NCI-H1930 (cell line): Measurements from ENCODE around the gene GYG1.

Experiments used
- DNase-seq, 2 experiments: peaks; one replicate each; lab custom pipeline; 2025; lab: John Stamatoyannopoulos, UW

Gene GYG1

DNA sequence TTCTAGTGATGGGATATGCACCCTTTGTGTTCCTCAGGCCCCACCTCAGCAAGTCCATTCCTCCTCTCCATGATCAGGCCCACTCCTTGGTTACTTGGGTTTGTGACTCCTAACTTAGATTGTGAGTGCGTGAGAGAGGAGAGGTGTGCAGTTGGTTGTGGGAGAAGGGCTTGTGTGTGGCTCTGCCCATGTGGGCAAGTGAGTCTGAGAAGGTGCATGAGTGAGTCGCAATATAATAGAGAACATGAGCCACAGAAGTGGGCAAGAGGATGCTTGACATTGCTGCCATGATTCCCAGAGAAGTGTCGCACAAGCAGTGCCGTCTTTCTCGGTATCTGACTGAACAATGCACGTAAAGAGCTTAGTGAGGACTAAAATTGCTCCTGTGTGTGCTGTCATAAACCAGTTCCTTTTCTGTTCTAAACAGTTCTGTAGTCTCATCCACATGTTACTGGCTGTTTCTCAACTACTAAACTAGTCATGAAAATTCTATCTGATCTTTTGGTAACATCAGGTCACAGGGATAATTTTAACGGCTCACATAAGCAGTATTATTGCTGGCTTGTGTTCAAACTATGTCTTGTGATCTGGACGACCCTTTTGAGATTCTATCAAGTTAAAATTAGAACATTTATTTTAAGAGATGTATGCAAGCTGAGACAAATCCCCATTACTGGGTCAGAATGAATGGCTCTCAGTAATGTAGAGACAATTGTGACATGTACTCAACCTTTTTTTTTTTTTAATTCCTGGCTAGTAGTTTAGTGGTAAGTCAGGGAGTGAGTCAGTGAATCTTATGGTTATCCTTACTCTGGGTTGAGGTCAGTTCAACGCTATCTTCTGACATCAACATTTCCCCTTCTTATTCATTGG lies 25.6 kb downstream of the GYG1 start:
- DNase-seq = no peak

- DNase-seq = no peak
These were observed 26.9 kb downstream of the GYG1 start for GRCh38 chr3:149018247-149018646.

- no peak for DNase-seq
These were observed 28.2 kb downstream of the GYG1 start for GRCh38 chr3:149019580-149019979.

DNA sequence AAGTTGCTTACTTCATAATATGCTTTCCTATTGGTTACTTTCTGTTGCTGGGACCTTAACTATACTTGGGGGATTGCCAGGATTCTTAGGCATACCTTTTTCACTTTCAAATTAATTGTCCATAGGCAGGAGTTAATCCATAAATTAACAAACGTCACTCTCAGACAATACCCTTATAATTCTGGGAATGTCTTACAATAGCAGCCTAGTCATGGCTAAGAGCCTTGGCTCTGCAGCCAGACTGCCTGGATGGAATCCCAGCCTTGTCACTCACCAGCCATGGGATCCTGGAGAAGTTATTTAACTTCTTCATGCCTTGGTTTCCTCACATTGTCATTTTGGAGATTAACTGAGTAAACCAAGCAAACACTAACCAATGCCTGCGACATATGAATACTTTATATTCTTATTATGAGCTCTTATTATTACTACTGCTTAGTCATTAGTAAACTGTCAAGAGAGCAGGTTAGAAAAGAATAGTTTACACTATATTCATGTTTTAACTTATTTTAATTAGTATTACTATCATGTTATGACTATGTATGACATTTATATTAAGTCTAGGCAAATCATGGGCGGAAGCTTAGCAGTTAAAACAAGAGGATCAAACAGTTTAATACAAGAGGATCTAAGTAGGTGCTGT lies 29.0 kb downstream of the GYG1 start:
- no peak for DNase-seq

DNA sequence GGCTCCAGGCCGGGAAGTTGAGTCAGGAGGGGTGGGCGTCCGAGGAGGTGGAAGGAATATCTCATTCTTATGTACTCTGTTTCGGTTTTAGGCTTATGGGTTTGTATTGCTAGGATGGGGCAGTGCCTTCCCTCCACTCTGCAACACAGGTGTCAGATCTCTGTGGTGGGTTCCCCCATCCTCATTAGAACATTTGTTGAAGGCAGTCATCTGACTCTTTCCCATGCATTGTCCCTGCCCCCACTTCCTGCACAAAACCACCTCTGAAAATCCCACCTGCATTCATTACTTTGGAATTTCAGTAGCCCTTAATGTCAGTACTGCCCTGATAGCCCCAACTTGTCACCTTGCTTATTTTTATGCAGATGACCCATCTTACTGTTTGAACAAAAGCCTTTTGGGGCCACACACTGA lies 29.5 kb downstream of the GYG1 start:
- no peak for DNase-seq

DNA sequence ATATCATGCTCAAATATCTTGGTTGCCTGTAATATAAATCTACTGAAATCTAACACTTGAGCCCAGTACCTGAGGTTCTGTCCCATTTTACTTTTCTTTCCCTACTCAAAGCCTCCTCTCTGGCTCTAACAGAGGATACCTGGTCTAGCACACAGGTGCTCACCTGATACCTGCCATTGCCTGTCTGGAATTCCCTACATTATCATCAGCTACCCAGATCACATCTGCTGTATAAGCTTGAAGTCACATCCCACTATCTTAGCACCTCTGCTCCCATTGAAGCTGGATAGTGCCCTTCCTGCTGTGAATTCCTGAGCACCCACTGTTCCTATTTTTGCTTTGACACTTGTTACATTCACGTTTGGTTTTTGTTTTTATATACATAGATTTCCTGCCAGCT lies 30.5 kb downstream of the GYG1 start:
- DNase-seq = no peak

DNA sequence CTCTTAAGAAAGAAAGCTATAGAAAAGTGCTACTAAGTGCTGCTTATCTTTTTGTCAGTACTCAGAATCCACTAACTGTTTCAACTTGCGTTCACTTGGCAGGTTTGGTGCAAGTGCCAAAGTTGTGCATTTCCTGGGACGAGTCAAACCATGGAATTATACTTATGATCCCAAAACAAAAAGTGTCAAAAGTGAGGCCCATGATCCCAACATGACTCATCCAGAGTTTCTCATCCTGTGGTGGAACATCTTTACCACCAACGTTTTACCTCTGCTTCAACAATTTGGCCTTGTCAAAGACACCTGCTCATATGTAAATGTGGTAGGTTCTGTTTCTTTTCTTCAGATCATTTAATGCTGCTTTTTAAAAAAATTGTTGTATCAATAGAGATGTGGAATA lies 32.6 kb downstream of the GYG1 start:
- DNase-seq = no peak

- DNase-seq = no peak
These were observed 35.4 kb downstream of the GYG1 start for GRCh38 chr3:149026718-149027117.

DNA sequence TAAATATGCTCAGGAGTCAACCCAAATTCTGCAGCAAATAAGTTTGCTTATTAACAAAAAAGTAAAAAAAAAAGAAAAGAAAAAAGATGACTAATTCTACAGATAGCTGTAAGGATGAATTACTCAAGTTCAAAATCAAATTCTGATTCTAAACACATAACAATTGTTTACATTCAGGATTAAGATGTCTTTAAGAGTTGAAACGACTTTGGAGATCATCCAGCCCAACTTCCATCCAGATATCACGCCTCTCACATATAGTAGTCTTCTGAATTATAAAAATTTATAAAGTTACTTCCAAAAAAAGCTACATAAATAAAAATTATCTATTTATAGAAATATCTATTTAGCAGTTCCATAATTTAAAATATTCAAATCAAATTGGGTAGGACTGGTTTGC lies 39.8 kb downstream of the GYG1 start:
- DNase-seq = no peak

DNA sequence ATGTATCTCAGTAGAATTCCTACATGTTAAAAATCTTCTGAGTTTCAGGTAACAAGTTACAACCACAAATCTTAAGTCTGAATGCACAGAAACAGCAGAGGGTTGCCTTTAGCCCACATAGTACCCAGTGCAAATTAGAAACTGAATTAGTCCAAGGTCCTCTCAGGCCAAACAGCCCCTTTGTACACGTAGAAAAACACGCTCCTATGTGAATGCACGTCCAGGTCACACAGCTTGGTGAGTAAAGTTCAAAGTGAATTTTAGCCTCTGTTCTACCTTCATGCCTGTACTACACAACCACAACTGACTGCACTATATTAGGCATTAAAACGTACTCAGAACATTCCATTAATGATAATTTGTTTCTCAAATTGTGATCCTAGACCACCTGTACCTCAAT lies 46.3 kb downstream of the GYG1 start:
- DNase-seq = no peak

DNA sequence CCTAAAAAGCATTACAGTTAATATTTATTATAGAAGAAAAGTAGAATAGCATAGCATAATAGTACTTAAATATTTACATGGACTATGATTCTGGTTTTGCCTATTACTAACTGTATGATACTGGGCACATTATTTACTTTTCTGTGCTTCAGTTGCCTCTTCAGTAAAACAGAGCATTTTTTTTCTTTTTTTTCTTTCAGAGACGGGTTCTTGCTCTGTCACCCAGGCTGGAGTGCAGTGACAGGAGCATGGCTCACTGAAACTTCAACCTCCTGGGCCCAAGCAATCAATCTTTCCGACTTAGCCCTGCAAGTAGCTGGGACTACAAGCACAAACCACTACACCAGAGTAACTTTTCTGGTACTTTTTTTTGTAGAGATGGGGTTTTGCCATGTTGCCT lies 47.0 kb downstream of the GYG1 start:
- no peak for DNase-seq

DNA sequence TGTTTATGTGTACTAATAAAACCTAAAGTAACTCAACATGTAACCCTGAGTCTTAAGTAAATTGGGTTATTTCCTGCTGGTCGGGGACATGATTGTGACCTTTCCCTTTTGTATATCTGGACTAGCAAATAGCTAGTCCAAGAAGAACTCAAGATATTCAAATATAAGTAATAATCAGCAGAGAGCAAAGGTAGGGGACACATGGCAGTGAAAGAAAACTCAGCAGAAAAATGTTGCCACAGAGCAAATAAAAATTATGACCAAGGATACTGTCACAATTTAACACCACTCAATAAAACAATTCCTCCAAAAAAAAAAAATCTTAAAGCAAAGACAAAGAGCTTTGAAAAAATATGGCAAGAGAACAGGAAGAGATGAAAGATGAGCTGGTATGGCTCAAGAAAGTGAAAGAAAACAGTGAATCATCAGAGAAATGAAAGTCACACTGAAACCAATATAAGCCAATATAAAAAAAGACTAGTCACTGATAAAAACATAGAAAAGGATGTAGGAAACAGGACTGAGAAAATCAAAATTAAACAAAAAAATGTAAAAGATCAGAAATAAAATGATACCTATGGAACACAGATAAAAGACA lies 51.5 kb downstream of the GYG1 start:
- no peak for DNase-seq

DNA sequence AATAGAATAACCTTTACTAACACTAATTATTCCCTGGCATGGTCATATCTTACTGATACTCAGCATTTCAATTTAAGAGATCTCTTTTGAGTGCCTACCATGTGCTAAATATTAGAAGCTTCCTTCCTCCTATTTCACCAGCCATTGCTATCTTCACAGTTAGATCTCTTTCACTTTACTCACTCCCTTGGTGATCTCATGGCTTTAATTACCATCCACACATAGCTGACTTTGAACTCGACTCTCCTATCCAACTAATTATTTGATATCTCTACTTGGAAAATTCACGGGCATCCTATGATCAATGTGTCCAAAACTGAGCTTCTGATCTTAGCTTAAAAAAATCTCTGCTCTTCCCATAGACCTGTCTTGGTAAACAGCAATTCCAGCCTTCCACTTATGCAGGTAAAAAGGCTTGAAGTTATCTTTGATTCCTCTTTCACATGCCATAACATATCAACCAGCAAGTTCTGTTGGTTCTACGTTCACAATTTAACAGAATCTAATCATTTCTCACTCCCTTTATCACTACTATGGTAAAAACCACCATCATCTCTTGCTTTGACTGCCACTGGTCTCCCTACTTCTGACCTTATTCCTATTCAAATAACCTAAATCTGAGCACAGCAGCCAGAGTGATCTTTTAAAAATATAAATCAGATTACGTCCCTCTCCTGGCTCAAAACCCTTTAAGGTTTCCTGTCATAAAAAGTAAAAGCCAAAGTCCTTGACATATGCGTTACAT lies 53.2 kb downstream of the GYG1 start:
- DNase-seq = no peak

DNA sequence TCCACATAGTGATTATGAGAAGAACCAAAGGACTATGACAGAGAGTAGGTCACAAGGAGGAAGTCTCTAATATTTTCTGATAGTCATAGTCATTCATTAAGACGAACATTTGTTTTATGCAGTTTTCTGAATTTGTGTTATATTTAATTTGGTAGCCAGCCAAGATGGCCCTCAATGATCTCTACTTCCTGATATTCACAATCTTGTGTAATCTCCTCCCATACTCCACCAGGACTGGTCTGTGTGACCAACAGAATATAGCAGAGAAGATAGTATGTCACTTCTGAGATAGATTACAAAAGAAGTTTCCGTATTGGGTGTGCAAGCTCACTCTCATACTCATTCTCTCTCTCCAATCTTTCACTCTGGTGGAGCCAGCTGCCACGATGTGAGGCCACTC lies 64.2 kb downstream of the GYG1 start:
- DNase-seq = no peak

GRCh38 chr3:149058198-149058597 lies 66.9 kb downstream of the GYG1 start:
- DNase-seq = no peak

DNA sequence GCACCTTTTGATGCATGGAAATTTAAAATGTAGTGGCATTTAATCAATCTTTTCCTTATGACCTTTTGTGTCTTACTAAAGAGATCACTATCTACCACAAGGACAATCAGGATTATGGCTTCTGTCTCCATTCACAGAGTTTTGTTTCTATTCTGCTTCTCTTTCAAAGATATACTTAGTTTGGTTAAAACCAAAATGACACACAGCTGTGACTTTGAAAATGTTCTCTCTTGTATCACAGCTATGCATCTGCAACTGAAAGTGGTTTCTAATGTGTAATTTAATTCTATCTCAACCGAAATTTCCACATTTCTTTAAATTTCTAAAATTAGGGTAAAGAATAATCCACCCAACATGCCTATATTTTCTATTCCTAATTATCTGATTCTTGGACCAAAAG lies 67.3 kb downstream of the GYG1 start:
- DNase-seq = no peak

- no peak for DNase-seq
These were observed 70.4 kb downstream of the GYG1 start for GRCh38 chr3:149061776-149062175.

DNA sequence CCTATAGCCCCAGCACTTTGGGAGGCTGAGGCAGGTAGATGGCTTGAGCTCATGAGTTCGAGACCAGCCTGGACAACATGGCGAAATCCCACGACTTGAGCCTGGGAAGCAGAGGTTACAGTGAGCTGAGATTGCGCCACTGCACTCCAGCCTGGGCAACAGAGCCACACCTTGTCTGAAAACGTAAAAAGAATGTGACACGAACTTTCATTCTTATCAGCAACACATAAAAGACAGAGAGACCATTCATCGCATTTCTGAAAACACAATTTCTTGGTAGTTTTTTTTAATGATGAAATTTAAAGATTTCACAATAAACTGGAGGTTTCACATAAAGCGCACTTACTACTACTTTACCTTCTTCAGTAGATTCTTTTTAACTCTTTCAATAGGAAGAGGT lies 76.5 kb downstream of the GYG1 start:
- no peak for DNase-seq
